BLaER1 treated with 17β-estradiol and CSF1 and Interleukin-3, amounts not matched to agents 10 nM and 100 nM (cell line): ENCODE results near the gene CRACDL.

Experiments used
- H3K27ac ChIP-seq, 11 experiments: shearing (Covaris generic); formaldehyde crosslinking; 2 replicates each; pipeline ENCODE4 v1.8.1; 2022
- H3K27me3 ChIP-seq, 11 experiments: shearing (Covaris generic); formaldehyde crosslinking; 2 replicates each; pipeline ENCODE4 v1.8.1; 2022
- H3K36me3 ChIP-seq, 11 experiments: shearing (Covaris generic); formaldehyde crosslinking; 2 replicates each; pipeline ENCODE4 v1.8.1; 2022
- H3K4me1 ChIP-seq, 10 experiments: shearing (Covaris generic); formaldehyde crosslinking; 2 replicates each; pipeline ENCODE4 v1.8.1; 2022
- H3K4me2 ChIP-seq, 11 experiments: shearing (Covaris generic); formaldehyde crosslinking; 2 replicates each; pipeline ENCODE4 v1.8.1; 2022
- H3K4me3 ChIP-seq, 10 experiments: shearing (Covaris generic); formaldehyde crosslinking; 2 replicates each; pipeline ENCODE4 v1.8.1; 2022
- H3K9ac ChIP-seq, 11 experiments: shearing (Covaris generic); formaldehyde crosslinking; 2 replicates each; pipeline ENCODE4 v1.8.1; 2022
- H3K9me3 ChIP-seq, 11 experiments: shearing (Covaris generic); formaldehyde crosslinking; replicated peaks in 1 of 11; 2 replicates each; pipeline ENCODE4 v1.8.1; 2022
- H4K20me1 ChIP-seq, 11 experiments: shearing (Covaris generic); formaldehyde crosslinking; 2 replicates each; pipeline ENCODE4 v1.8.1; 2022
- Cebpa-rat ChIP-seq, 11 experiments: shearing (Covaris generic); IDR thresholded peaks; 2 replicates each; pipeline ENCODE4 v1.8.1; 2022

Gene CRACDL

DNA sequence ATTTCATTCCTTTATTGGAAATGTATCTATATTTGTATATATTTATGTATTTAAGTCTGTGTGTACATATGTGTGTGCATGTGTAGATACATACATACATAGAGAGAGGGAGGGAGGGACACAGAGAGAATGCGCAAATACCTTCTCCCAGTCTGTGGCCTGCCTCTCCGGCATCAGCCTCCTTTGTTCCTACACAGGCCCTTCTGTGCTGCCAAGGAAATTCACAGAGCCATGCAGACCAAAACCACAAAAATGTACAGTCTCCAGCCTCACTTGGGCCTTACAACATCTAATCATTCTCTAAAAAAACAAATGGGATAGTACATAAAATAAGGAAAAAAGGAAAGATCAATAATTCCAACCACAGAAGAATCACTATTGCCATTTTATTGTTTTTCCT is 8.8 kb upstream of the CRACDL start:
- H3K27ac ChIP-seq, result no peak overlapping the region
- no peaks in the 10 kb centered on the region for H3K36me3 ChIP-seq
- no peak for TF ChIP-seq Cebpa-rat (IDR thresholded peaks at IDR 0.05)
- H3K4me1 ChIP-seq, result no peaks in the 10 kb centered on the region
- H3K9ac ChIP-seq, result no peak overlapping the region
- H3K27me3 ChIP-seq, result no peaks in the 10 kb centered on the region
- H4K20me1 ChIP-seq, result no peaks in the 10 kb centered on the region
- no peak overlapping the region for H3K4me3 ChIP-seq
- H3K4me2 ChIP-seq, result no peak overlapping the region
- H3K9me3 ChIP-seq, result no peaks in the 10 kb centered on the region

DNA sequence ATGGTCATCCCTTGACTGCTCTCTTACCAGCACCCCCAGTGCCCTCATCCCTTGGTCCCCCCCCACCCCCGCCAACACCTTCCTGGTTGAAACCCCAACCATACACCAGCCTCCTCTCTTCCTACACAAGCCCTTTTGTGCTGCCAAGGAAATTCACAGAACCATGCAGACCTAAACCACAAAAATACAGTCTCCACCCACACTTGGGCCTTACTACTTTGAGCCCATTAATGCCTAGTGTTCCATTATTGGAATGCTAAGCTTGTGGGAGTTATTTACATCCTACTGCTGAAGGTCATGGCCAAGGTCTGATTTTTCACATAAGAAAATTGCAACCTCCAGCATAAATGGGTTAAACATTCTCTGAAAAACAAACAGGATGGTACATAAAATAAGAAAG is 4.1 kb upstream of the CRACDL start:
- peaks cover 15 to 20% (median 16%) of the 10 kb centered on the region in 11 experiments; a peak in 20 of 22 replicates for H3K9me3 ChIP-seq
- no peak for TF ChIP-seq Cebpa-rat (IDR thresholded peaks at IDR 0.05)
- no peak overlapping the region for H3K27ac ChIP-seq
- H3K36me3 ChIP-seq, result no peaks in the 10 kb centered on the region
- H4K20me1 ChIP-seq, result no peaks in the 10 kb centered on the region
- no peak overlapping the region for H3K4me2 ChIP-seq
- no peaks in the 10 kb centered on the region for H3K4me1 ChIP-seq
- no peaks in the 10 kb centered on the region for H3K27me3 ChIP-seq
- no peak overlapping the region for H3K4me3 ChIP-seq
- H3K9ac ChIP-seq, result no peak overlapping the region

DNA sequence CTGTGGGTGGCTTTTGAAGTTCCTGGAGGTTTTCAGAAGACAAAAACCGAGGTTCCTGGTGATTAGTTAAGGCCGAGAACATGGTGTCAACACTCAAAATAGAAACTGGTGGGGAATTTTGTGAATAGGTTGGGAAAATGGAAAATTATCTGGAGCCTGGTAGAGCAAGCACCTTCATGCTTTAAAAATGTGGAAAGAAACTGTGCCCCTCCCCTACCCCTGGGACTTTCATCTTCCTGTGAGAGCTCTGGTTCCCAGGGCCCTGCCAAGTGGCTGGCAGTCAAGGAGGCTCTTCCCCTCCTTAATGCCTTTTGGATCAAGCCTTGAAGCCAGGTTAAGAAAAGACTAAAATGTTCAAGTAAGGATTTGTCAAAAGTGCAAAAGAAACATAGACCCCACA is 1.9 kb upstream of the CRACDL start:
- Histone ChIP-seq H4K20me1 (no peaks in the 10 kb centered on the region), H3K4me1 (no peaks in the 10 kb centered on the region), H3K27me3 (no peaks in the 10 kb centered on the region), H3K4me3 (no peak overlapping the region), H3K4me2 (no peak overlapping the region), H3K27ac (no peak overlapping the region), H3K36me3 (no peaks in the 10 kb centered on the region), H3K9me3 (peaks cover 15 to 20% (median 16%) of the 10 kb centered on the region in 11 experiments; a peak in 20 of 22 replicates), H3K9ac (no peak overlapping the region)
- TF ChIP-seq Cebpa-rat (IDR thresholded peaks at IDR 0.05), result no peak

DNA sequence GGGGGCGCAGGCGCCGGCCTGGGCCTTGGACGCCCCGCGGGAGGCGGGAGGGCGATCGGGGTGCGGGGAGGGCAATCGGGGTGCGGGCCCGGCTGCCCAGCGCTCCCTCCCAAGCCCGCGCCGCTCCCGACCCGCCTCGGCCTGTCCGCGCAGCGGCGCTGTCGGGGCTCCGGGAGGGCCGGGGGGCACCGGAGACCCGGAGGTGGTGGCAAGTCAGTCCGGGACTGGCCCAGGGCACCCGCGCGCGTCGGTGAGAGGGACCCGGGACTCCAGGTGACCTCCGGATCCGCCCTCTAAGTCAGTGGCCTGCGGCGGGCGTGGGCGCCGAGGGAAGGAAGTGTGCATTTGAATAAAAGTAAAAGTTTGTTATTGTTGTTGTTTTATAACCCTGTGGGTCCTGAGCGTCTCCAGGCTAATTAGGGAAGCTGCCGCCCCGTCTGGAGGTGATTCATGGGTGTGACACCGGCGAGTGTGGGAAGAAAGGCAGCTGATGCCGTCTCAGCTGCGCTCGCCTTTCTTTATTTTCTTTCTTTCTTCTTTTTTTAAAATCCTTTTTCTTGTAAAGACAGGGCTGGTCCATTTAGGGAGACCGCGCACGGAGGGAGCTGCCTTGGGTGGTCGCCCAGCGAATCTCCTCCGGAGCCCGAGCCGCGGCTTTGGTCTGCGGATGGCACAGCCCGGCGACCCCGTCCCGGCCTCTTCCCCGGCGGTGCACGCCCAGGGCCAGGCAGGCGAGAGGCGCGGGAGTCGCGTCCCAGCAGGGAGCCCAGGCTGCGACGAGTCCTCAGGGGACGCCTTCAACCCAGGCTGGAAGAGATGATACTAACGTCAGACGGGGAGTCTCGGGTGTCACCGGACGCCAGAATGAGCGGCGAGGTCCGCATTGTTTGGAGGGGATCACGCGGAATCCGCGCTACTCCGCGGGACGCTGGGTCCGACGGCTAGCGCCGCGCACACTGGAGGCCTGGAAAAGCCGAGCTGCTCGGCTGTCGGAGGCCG is 627 bp upstream of the CRACDL start:
- Histone ChIP-seq H4K20me1 (no peaks in the 10 kb centered on the region), H3K4me3 (no peak overlapping the region), H3K9me3 (peaks cover 15 to 20% (median 16%) of the 10 kb centered on the region in 11 experiments; a peak in 20 of 22 replicates), H3K36me3 (no peaks in the 10 kb centered on the region), H3K4me1 (no peaks in the 10 kb centered on the region), H3K4me2 (no peak overlapping the region), H3K27ac (no peak overlapping the region), H3K27me3 (no peaks in the 10 kb centered on the region), H3K9ac (no peak overlapping the region)
- no peak for TF ChIP-seq Cebpa-rat (IDR thresholded peaks at IDR 0.05)

DNA sequence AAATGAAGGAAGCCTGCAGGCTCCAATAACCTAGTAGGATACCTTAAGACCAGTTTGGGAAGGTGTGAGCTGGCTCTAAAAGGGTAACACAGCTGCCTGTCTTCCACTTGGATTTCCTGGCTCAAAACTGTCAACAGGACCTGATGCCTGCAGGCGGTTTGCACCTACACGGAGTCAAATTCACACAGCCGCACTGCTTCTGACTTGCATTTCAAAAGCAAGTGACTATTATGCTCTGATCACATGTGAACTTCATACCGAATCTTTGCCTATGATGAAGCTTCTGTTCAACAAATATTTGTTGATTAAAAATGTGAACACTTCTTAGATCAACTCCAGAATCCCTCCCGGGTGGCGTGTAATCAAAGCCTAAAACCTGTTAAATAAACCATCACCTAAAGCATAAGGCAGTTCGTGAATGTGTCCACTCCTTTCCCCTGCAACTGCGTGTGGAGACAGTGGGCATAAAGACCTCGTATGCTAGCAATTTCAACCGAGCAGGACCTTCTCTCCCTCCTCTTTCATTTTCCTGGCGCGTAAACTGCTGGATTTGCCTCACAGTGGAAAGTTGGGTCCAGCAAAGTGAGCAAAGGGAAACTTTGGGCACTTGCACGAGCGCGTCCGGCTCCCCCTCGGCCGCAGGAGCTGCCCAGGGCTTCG is 784 bp downstream of the CRACDL start:
- no peaks in the 10 kb centered on the region for H3K4me1 ChIP-seq
- H4K20me1 ChIP-seq, result no peaks in the 10 kb centered on the region
- no peak overlapping the region for H3K9ac ChIP-seq
- no peak overlapping the region for H3K27ac ChIP-seq
- no peaks in the 10 kb centered on the region for H3K36me3 ChIP-seq
- H3K4me2 ChIP-seq, result no peak overlapping the region
- peaks cover 15 to 20% (median 16%) of the 10 kb centered on the region in 11 experiments; a peak in 20 of 22 replicates for H3K9me3 ChIP-seq
- no peaks in the 10 kb centered on the region for H3K27me3 ChIP-seq
- no peak for TF ChIP-seq Cebpa-rat (IDR thresholded peaks at IDR 0.05)
- no peak overlapping the region for H3K4me3 ChIP-seq

DNA sequence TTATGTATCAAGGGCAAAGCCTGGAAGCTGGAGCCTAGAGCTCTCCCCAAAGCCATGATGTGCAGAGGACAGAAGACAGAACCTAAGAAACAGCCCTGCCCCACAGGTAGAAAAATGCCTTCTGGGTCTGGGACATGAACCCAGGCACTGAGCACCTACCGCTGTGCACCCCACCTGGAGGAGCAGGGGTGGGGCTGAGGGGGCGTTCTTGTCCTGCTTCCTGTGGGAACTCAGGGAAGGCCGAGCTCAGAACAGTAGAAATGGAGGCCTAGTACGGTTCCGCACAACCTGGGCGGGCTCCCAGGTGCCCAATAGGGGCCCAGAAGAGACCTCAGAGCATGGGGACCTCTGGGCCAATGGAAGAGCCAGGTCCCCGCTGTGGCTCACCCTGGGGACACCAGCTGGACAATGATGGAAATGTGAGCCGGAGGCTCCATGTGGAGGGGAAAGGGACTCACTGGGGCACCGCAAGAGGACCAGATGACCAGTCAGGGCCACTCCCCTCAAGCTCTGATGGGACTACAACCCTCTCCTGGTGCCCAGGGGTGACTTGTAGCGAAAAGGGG is 3.2 kb downstream of the CRACDL start:
- no peaks in the 10 kb centered on the region for H3K36me3 ChIP-seq
- no peaks in the 10 kb centered on the region for H4K20me1 ChIP-seq
- no peaks in the 10 kb centered on the region for H3K27me3 ChIP-seq
- H3K27ac ChIP-seq, result no peak overlapping the region
- H3K9me3 ChIP-seq, result peaks cover 15 to 20% (median 16%) of the 10 kb centered on the region in 11 experiments; a peak in 20 of 22 replicates
- no peak overlapping the region for H3K4me3 ChIP-seq
- H3K4me2 ChIP-seq, result no peak overlapping the region
- H3K4me1 ChIP-seq, result no peaks in the 10 kb centered on the region
- H3K9ac ChIP-seq, result no peak overlapping the region
- no peak for TF ChIP-seq Cebpa-rat (IDR thresholded peaks at IDR 0.05)

DNA sequence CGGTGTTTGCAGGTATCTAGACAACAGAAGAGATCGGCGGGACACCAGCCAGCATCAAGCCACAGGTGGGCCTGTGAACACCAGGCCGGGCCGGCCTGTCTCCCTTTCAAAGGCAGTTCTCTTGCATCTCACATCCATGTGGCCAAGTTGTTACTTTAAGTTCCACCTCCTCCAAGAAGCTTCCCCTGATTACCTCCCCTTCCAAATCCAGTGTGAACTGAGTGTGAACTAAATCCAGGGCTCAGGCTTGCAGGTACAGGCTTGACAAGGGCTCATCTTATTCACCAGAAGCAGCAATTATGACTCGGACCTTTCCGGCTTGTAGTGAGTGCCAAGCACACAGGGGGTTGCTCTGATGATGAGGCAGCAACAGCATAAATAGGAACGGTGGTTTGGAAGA is 3.9 kb downstream of the CRACDL start:
- Histone ChIP-seq H3K4me3 (no peak overlapping the region), H3K9ac (no peak overlapping the region), H3K27ac (no peak overlapping the region), H3K4me1 (no peaks in the 10 kb centered on the region), H3K27me3 (no peaks in the 10 kb centered on the region), H3K4me2 (no peak overlapping the region), H3K36me3 (no peaks in the 10 kb centered on the region), H4K20me1 (no peaks in the 10 kb centered on the region), H3K9me3 (peaks cover 14 to 19% (median 15%) of the 10 kb centered on the region in 11 experiments; a peak in 20 of 22 replicates)
- TF ChIP-seq Cebpa-rat (IDR thresholded peaks at IDR 0.05), result no peak

DNA sequence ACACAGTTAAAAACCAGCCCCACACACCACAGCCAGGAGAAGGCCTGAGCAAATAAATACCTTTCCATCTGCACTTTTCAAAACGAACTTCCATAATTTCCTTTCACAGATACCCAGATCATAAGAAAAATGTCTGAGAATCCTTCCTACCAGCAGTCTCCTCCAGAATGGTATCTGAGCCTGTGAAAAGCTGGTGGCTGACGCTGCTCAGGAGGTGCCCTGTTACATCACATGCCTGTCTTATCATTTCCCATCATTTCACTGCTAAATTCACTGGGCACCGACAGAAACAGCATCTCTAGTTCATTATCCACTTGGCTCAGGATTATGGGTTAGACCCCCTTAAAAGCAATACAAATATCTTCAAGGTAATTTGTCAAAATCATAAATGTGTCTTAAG is 4.4 kb downstream of the CRACDL start:
- peaks cover 8 to 13% (median 9%) of the 10 kb centered on the region in 11 experiments; a peak in 20 of 22 replicates for H3K9me3 ChIP-seq
- H3K4me1 ChIP-seq, result no peaks in the 10 kb centered on the region

DNA sequence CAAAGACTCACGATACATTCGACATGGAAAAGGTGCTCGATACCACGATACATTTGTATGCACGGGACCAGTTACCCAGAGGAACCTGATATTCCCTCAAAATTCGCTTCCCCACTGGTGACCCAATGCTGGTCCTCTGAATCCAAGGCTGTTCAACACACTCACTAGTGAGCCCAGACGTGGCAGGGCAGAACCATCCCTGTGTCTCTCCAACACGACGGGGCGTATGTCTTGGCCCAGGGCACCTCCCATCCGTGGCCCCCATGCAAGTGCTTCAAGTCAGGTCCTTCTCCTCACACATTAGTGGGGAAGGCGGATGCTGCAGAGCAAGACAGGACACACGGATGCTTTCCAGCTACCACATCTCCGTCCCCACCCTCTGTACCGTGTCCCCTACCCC is 6.1 kb downstream of the CRACDL start:
- Histone ChIP-seq H3K9ac (no peak overlapping the region), H3K27ac (no peak overlapping the region), H3K4me3 (no peak overlapping the region), H3K36me3 (no peaks in the 10 kb centered on the region), H3K27me3 (no peaks in the 10 kb centered on the region), H4K20me1 (no peaks in the 10 kb centered on the region), H3K9me3 (no peaks in the 10 kb centered on the region), H3K4me1 (no peaks in the 10 kb centered on the region), H3K4me2 (no peak overlapping the region)
- no peak for TF ChIP-seq Cebpa-rat (IDR thresholded peaks at IDR 0.05)

More for the DNA sequence above, 4.4 kb downstream of the CRACDL start:
- H3K4me2 ChIP-seq, result no peak overlapping the region
- no peak overlapping the region for H3K4me3 ChIP-seq
- no peak overlapping the region for H3K9ac ChIP-seq
- H4K20me1 ChIP-seq, result no peaks in the 10 kb centered on the region
- H3K36me3 ChIP-seq, result no peaks in the 10 kb centered on the region
- no peak for TF ChIP-seq Cebpa-rat (IDR thresholded peaks at IDR 0.05)
- H3K27me3 ChIP-seq, result no peaks in the 10 kb centered on the region
- no peak overlapping the region for H3K27ac ChIP-seq
